Posterior vena cava (tissue), 2 donors: ENCODE measurements around the gene KLHL35. TPM values are rescaled to one million over a fixed set of nuclear protein-coding genes. Genes with fewer than 3 reads are reported as not detected.

Experiments
- DNase-seq: peaks from one replicate; pipeline ENCODE4 v3.0.0-alpha.2; 2020; ENCODE audit warnings: low spot score
- intact Hi-C, 2 donors: fragments of 100-400 bp; cut with DNase I; formaldehyde crosslinking; loops; one replicate each; pipeline versions ENCODE4 v1.14.1 to v1.14.2; 2022 to 2023
- total RNA-seq, 2 donors: library from RNA; stranded (reverse); fragmentation: NEBNext Ultra II Directional; extraction: Animal tissue kit (Norgen Biotek cat#: 25700); gene quantifications; one replicate each; pipeline ENCODE4 v1.2.1, GENCODE V29; 2021
- donor health status: DM: yes; HTN: yes; CAD: no.
- donor health status: DM: yes; HTN: yes; CAD: no.

Gene KLHL35
- total RNA-seq, 2 donors from 2014 or later = 0.67 to 0.79 TPM

GRCh38 chr11:75447415-75447814, 14.4 kb upstream of the KLHL35 start:
- no peak for DNase-seq
- intact Hi-C loops = loop anchor here in 1 of 2 donors (5.0 kb wide), 1 partner anchor 85 kb away; no protein-coding TSS in a partner anchor

GRCh38 chr11:75445315-75445953, 12.4 kb upstream of the KLHL35 start:
- intact Hi-C loops = loop anchor here (2.0 to 5.0 kb wide), 2 partner anchors 85 to 87 kb away; no protein-coding TSS in a partner anchor
- peak; percentile 87 for DNase-seq

GRCh38 chr11:75443043-75443442, 10.0 kb upstream of the KLHL35 start:
- peak; percentile 78 for DNase-seq
- intact Hi-C loops = no loop called here

GRCh38 chr11:75442161-75442885, 9.3 kb upstream of the KLHL35 start:
- DNase-seq = peak; percentile 77
- intact Hi-C loops = no loop called here

- no peak for DNase-seq
- intact Hi-C loops = no loop called here
These were observed 8.8 kb upstream of the KLHL35 start for GRCh38 chr11:75441804-75442132.

- intact Hi-C loops = no loop called here
- DNase-seq = peak; percentile 74
These were observed 8.2 kb upstream of the KLHL35 start for GRCh38 chr11:75440960-75441803.

GRCh38 chr11:75439495-75440120, 6.6 kb upstream of the KLHL35 start:
- intact Hi-C loops = no loop called here
- peak; percentile 79 for DNase-seq

- intact Hi-C loops = no loop called here
These were observed 6.0 kb upstream of the KLHL35 start for GRCh38 chr11:75439026-75439425.

GRCh38 chr11:75437966-75438659, 5.1 kb upstream of the KLHL35 start:
- intact Hi-C loops = no loop called here
- no peak for DNase-seq

More at GRCh38 chr11:75439026-75439425, 6.0 kb upstream of the KLHL35 start:
- no peak for DNase-seq

GRCh38 chr11:75436806-75437205, 3.8 kb upstream of the KLHL35 start:
- intact Hi-C loops = no loop called here
- no peak for DNase-seq

GRCh38 chr11:75435571-75435925, 2.5 kb upstream of the KLHL35 start:
- DNase-seq = no peak
- intact Hi-C loops = no loop called here

GRCh38 chr11:75434886-75435570, 2.0 kb upstream of the KLHL35 start:
- DNase-seq = no peak
- intact Hi-C loops = no loop called here

- no peak for DNase-seq
- intact Hi-C loops = no loop called here
These were observed 1.0 kb upstream of the KLHL35 start for GRCh38 chr11:75434051-75434450.

- intact Hi-C loops = no loop called here
- no peak for DNase-seq
These were observed 440 bp upstream of the KLHL35 start for GRCh38 chr11:75433443-75433842.

GRCh38 chr11:75431533-75432525, 1.2 kb downstream of the KLHL35 start:
- peak; percentile 55 for DNase-seq
- intact Hi-C loops = loop anchor here in 1 of 2 donors (1.0 kb wide), 1 partner anchor 39 kb away; no protein-coding TSS in a partner anchor

- peak; percentile 57 for DNase-seq
- intact Hi-C loops = loop anchor here in 1 of 2 donors (1.0 kb wide), 1 partner anchor 38 kb away; no protein-coding TSS in a partner anchor
These were observed 2.1 kb downstream of the KLHL35 start for GRCh38 chr11:75430714-75431532.
